H9 (cell line): ENCODE data around the gene FCHSD2. TPM values are rescaled to one million over a fixed set of nuclear protein-coding genes. Genes with fewer than 3 reads are reported as not detected.

Experiments
- DNase-seq: peaks from one replicate; pipeline ENCODE4 v3.0.0-alpha.2; 2017
- H2AFZ ChIP-seq: one replicate; pipeline ENCODE4 v1.6.1; 2013; ENCODE audit warnings: mild to moderate bottlenecking, low read length, control low read depth, moderate library complexity
- H2AK5ac ChIP-seq: 2 replicates; pipeline ENCODE4 v1.6.1; 2013; ENCODE audit warnings: low read length, control low read depth, mixed read lengths; ENCODE audit not compliant: insufficient read length
- H2BK120ac ChIP-seq: one replicate; pipeline ENCODE4 v1.6.1; 2013; ENCODE audit warnings: low read depth, mild to moderate bottlenecking, low read length, control low read depth, inconsistent platforms; ENCODE audit not compliant: poor library complexity, severe bottlenecking
- H2BK12ac ChIP-seq: 2 replicates; pipeline ENCODE4 v1.6.1; 2013; ENCODE audit warnings: low read length, control low read depth, mixed read lengths, low read depth; ENCODE audit not compliant: insufficient read length
- H2BK15ac ChIP-seq: 2 replicates; pipeline ENCODE4 v1.6.1; 2013; ENCODE audit warnings: low read depth, low read length, control low read depth
- H2BK20ac ChIP-seq: one replicate; pipeline ENCODE4 v1.6.1; 2013; ENCODE audit warnings: low read depth, mild to moderate bottlenecking, low read length, control low read depth, inconsistent platforms; ENCODE audit not compliant: poor library complexity, severe bottlenecking
- H2BK5ac ChIP-seq: 2 replicates; pipeline ENCODE4 v1.6.1; 2013; ENCODE audit warnings: low read length, control low read depth, mixed read lengths; ENCODE audit not compliant: insufficient read length
- H3K14ac ChIP-seq: 2 replicates; pipeline ENCODE4 v1.6.1; 2013; ENCODE audit warnings: low read length, control low read depth; ENCODE audit not compliant: insufficient read depth
- H3K18ac ChIP-seq: 2 replicates; pipeline ENCODE4 v1.6.1; 2013; ENCODE audit warnings: low read depth, mild to moderate bottlenecking, mixed read lengths, low read length, control low read depth; ENCODE audit not compliant: insufficient read length
- H3K23ac ChIP-seq: 2 replicates; pipeline ENCODE4 v1.6.1; 2013; ENCODE audit warnings: low read length, control low read depth, mixed read lengths, low read depth; ENCODE audit not compliant: insufficient read length
- H3K23me2 ChIP-seq: 2 replicates; pipeline ENCODE4 v1.6.1; 2013; ENCODE audit warnings: low read depth, mild to moderate bottlenecking, mixed read lengths, low read length, control low read depth; ENCODE audit not compliant: insufficient read length, poor library complexity, severe bottlenecking
- H3K27ac ChIP-seq: 2 replicates; pipeline ENCODE4 v1.5.1; 2013; ENCODE audit warnings: low read length, control low read depth, mixed read lengths, low read depth; ENCODE audit not compliant: insufficient read length
- H3K27me3 ChIP-seq: 2 replicates; pipeline ENCODE4 v1.6.1; 2013; ENCODE audit warnings: low read length, control low read depth, inconsistent platforms; ENCODE audit not compliant: insufficient read depth
- H3K4ac ChIP-seq: 2 replicates; pipeline ENCODE4 v1.6.1; 2013; ENCODE audit warnings: low read depth, mild to moderate bottlenecking, control low read depth, inconsistent platforms, low read length, moderate library complexity
- H3K4me1 ChIP-seq: 2 replicates; pipeline ENCODE4 v1.6.1; 2013; ENCODE audit warnings: low read length, control low read depth, inconsistent platforms; ENCODE audit not compliant: insufficient read depth
- H3K4me2 ChIP-seq: 2 replicates; pipeline ENCODE4 v1.6.1; 2013; ENCODE audit warnings: low read length, control low read depth, mixed read lengths; ENCODE audit not compliant: insufficient read length, insufficient read depth
- H3K56ac ChIP-seq: 2 replicates; pipeline ENCODE4 v1.6.1; 2013; ENCODE audit warnings: low read depth, mild to moderate bottlenecking, mixed read lengths, low read length, control low read depth; ENCODE audit not compliant: insufficient read length
- H3K79me1 ChIP-seq: 2 replicates; pipeline ENCODE4 v1.6.1; 2013; ENCODE audit warnings: low read depth, mild to moderate bottlenecking, moderate library complexity, low read length, control low read depth, inconsistent platforms; ENCODE audit not compliant: insufficient read depth, poor library complexity, severe bottlenecking
- H3K79me2 ChIP-seq: 2 replicates; pipeline ENCODE4 v1.6.1; 2013; ENCODE audit warnings: low read length, control low read depth, inconsistent platforms; ENCODE audit not compliant: insufficient read depth
- H3K9ac ChIP-seq: 2 replicates; pipeline ENCODE4 v1.6.1; 2013; ENCODE audit warnings: low read length, control low read depth, mixed read lengths; ENCODE audit not compliant: insufficient read length; ENCODE audit errors: extremely low read depth
- H3K9me3 ChIP-seq: one replicate; pipeline ENCODE4 v1.6.1; 2013; ENCODE audit warnings: low read depth, low read length, inconsistent platforms; ENCODE audit not compliant: control insufficient read depth
- H3T11ph ChIP-seq: one replicate; pipeline ENCODE4 v1.6.1; 2013; ENCODE audit warnings: mild to moderate bottlenecking, low read length, control low read depth, inconsistent platforms
- H4K20me1 ChIP-seq: one replicate; pipeline ENCODE4 v1.6.1; 2013; ENCODE audit not compliant: control insufficient read depth, insufficient read length, insufficient read depth
- H4K5ac ChIP-seq: 2 replicates; pipeline ENCODE4 v1.6.1; 2013; ENCODE audit warnings: low read depth, mild to moderate bottlenecking, mixed read lengths, low read length, control low read depth; ENCODE audit not compliant: insufficient read length
- H4K8ac ChIP-seq: replicated peaks from 2 replicates; pipeline ENCODE4 v1.6.1; 2013; ENCODE audit warnings: low read length, control low read depth, mixed read lengths, low read depth; ENCODE audit not compliant: insufficient read length
- H4K91ac ChIP-seq: 2 replicates; pipeline ENCODE4 v1.6.1; 2013; ENCODE audit warnings: low read depth, mild to moderate bottlenecking, moderate library complexity, mixed read lengths, low read length, control low read depth; ENCODE audit not compliant: insufficient read length
- H3K27ac Mint-ChIP-seq, 3 experiments: 2 replicates in 2 of 3; 3 replicates in 1 of 3; pipeline ENCODE4 v1.8.0; 2020 to 2021; ENCODE audit warnings: mixed read lengths in 3 of 3, mild to moderate bottlenecking in 1 of 3, moderate library complexity in 1 of 3
- H3K27me3 Mint-ChIP-seq: 2 replicates; pipeline ENCODE4 v1.8.0; 2021; ENCODE audit warnings: low read depth, mild to moderate bottlenecking, moderate library complexity, mixed read lengths
- H3K36me3 Mint-ChIP-seq, 3 experiments: 2 replicates in 2 of 3; 3 replicates in 1 of 3; pipeline ENCODE4 v1.8.0; 2020 to 2021; ENCODE audit warnings: low read depth in 3 of 3, mixed read lengths in 3 of 3; ENCODE audit not compliant: insufficient read depth in 1 of 3
- H3K4me1 Mint-ChIP-seq, 2 experiments: 2 replicates each; pipeline ENCODE4 v1.8.0; 2020; ENCODE audit warnings: mixed read lengths in 2 of 2
- H3K4me3 Mint-ChIP-seq, 2 experiments: 2 replicates in 1 of 2; 3 replicates in 1 of 2; pipeline ENCODE4 v1.8.0; 2020 to 2021; ENCODE audit warnings: mild to moderate bottlenecking in 2 of 2, mixed read lengths in 2 of 2, moderate library complexity in 1 of 2
- H3K9me3 Mint-ChIP-seq, 2 experiments: 2 replicates in 1 of 2; 3 replicates in 1 of 2; pipeline ENCODE4 v1.8.0; 2020; ENCODE audit warnings: mild to moderate bottlenecking in 2 of 2, mixed read lengths in 2 of 2, moderate library complexity in 1 of 2
- CTCF ChIP-seq: fragments of 200-600 bp; sonication (generic); conservative IDR thresholded peaks from 3 replicates; pipeline ENCODE4 v1.8.0; 2021; ENCODE audit warnings: antibody characterized with exemption, mild to moderate bottlenecking
- WGBS: extraction: QIAGEN DNeasy Blood & Tissue Kit; methylation state at CpG from one replicate; pipeline ENCODE4 v1.1.7; 2013; ENCODE audit warnings: missing lambda C conversion rate, low lambda C conversion rate, mixed read lengths; ENCODE audit not compliant: insufficient read length; ENCODE audit errors: extremely low coverage; 5-methylcytosine and 5-hydroxymethylcytosine counted together
- total RNA-seq: library from RNA; stranded (reverse); gene quantifications from 2 replicates; pipeline ENCODE4 v1.2.1, GENCODE V29; 2021

Gene FCHSD2
- total RNA-seq, 1 experiment from 2014 or later = 17.8 TPM

DNA sequence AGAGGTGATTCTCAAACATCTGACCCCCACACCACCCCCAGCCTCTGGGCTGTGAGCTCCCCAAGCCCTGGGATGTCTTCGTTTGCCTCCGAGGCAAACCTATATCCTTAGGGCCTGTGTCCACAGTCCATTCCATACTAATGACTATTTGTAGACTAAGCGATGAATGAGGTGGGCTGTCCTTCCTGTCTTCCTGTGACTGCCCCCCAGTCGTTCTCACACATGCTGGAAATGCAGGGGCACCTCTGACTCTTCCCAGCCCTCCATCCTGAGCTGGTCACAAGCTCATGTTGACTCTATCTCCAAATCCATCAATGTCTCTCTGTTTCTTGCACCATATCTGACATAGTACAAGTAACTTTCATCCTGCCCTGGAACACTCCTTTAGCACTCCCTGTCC is 323.1 kb downstream of the FCHSD2 start:
- H3K56ac ChIP-seq = no peak overlapping the region
- H3K27me3 Mint-ChIP-seq = peaks cover 18% of the 10 kb centered on the region
- H2BK120ac ChIP-seq = no peak overlapping the region
- H3K79me1 ChIP-seq = no peaks in the 10 kb centered on the region
- H3T11ph ChIP-seq = no peak overlapping the region
- no peak overlapping the region for H4K91ac ChIP-seq
- no peaks in the 10 kb centered on the region for H3K9me3 ChIP-seq
- no peak overlapping the region for H3K4me2 ChIP-seq
- no peaks in the 10 kb centered on the region for H4K20me1 ChIP-seq
- H4K5ac ChIP-seq = no peak overlapping the region
- no peak overlapping the region for H4K8ac ChIP-seq
- H3K79me2 ChIP-seq = no peaks in the 10 kb centered on the region
- H3K14ac ChIP-seq = no peak overlapping the region
- no peak overlapping the region for H2AFZ ChIP-seq
- no peak overlapping the region for H3K27ac ChIP-seq
- no peaks in the 10 kb centered on the region; a peak in 2 of 5 replicates for H3K9me3 Mint-ChIP-seq
- no peak overlapping the region for H3K23ac ChIP-seq
- peaks cover 4 to 20% (median 18%) of the 10 kb centered on the region in 3 experiments; a peak in 6 of 7 replicates for H3K36me3 Mint-ChIP-seq
- H3K4me1 Mint-ChIP-seq = peaks cover 18 to 19% of the 10 kb centered on the region in 2 experiments
- no peak overlapping the region for H3K4me3 Mint-ChIP-seq
- H3K27me3 ChIP-seq = no peaks in the 10 kb centered on the region; the same call in 1 of the 2 replicates
- no peak overlapping the region for H2BK5ac ChIP-seq
- H2BK12ac ChIP-seq = no peak overlapping the region
- DNase-seq = no peak
- no peak overlapping the region for H2AK5ac ChIP-seq
- no peak overlapping the region for H3K4ac ChIP-seq
- peaks cover 19% of the 10 kb centered on the region for H3K23me2 ChIP-seq
- TF ChIP-seq CTCF = no peak
- no CpG with 5 or more reads among the region's 4 CpGs for WGBS
- H3K9ac ChIP-seq = no peak overlapping the region
- H2BK20ac ChIP-seq = no peak overlapping the region
- H3K4me1 ChIP-seq = peaks cover 2% of the 10 kb centered on the region; the same call in 1 of the 2 replicates
- no peak overlapping the region for H2BK15ac ChIP-seq
- no peak overlapping the region for H3K27ac Mint-ChIP-seq
- H3K18ac ChIP-seq = no peak overlapping the region
